Stimulated activated CD4-positive, alpha-beta T cell treated with anti-CD3 and anti-CD28 coated beads, TNF-alpha, amount 100 ng/mL, for 4 hours (primary cell): ENCODE measurements around the gene PELI3.
A peak's percentile ranks its signal among the peaks of the same experiment; 100 is the strongest.

Experiments
- DNase-seq, 3 experiments: peaks; one replicate each; pipeline ENCODE4 v3.0.0-alpha.2; 2020; ENCODE audit warnings: low read depth in 3 of 3

PELI3 gene

DNA sequence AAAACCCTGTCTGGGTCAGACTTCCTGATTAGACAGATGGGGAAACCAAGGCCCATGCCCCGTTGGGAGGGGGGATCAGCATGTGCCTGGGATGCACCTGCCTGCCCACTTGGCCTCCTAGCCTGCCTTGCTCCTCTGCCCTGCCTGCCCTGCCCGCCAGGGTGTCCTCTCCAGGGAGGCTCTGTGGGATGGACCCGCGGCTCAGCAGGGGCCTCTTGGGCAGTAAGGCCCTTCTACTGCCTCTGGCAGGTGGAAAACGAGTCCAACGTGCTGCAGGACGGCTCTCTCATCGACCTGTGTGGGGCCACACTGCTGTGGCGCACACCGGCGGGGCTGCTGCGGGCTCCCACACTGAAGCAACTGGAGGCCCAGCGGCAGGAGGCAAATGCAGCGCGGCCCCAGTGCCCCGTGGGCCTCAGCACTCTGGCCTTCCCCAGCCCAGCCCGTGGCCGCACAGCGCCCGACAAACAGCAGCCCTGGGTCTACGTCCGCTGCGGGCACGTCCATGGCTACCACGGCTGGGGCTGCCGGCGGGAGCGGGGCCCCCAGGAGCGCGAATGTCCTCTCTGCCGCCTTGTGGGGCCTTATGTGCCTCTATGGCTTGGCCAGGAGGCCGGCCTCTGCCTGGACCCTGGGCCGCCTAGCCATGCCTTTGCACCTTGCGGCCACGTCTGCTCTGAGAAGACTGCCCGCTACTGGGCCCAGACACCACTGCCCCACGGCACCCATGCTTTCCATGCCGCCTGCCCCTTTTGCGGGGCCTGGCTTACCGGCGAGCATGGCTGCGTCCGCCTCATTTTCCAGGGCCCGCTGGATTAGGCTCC is 8.9 kb downstream of the PELI3 start:
- DNase-seq: no peak

GRCh38 chr11:66476173-66476840 is 9.6 kb downstream of the PELI3 start:
- DNase-seq: no peak

- DNase-seq: no peak
These were observed 10.1 kb downstream of the PELI3 start for GRCh38 chr11:66476841-66477251.

- DNase-seq: no peak
These were observed 10.8 kb downstream of the PELI3 start for GRCh38 chr11:66477263-66478201.

DNA sequence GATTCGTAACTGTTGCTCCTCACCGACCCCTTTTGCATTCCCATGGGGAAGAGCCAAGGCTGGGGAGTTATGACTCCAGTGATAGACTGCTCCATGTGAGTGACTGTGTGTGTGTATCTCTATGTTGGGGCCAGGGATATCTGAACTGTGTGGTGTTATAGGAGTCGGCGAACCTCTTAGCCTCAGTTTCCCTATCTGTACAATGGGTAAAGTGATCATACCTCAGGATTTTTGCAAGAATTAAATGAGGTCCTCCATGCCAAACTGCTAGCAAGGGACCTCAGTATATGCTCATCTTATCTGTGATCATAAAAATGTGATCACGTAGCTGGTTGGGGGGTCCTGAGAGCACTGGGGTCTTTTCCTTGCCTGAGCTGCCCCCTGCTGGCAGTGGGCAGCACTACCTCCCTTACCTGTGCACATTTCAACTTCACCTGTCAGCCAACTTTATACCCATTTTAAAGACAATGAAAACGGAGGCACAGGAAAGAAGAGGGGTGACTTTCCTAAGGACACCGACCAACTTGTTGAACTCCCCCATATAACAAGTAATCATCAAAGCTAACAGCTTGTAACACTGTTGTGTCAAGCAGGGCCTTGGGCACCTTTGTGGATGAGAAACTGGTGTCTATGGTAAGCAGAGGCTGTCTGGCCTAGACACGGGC is 12.2 kb downstream of the PELI3 start:
- DNase-seq: no peak

- DNase-seq: no peak
These were observed 12.8 kb downstream of the PELI3 start for GRCh38 chr11:66479394-66480116.

- peak; percentile 86 to 90 (median 88) for DNase-seq
These were observed 13.6 kb downstream of the PELI3 start, which contains the start of gene DPP3 for GRCh38 chr11:66480117-66480938. Gene DPP3 (plus strand): TSS chr11:66480434. CDS start chr11:66482201, 1,767 bp downstream.

DNA sequence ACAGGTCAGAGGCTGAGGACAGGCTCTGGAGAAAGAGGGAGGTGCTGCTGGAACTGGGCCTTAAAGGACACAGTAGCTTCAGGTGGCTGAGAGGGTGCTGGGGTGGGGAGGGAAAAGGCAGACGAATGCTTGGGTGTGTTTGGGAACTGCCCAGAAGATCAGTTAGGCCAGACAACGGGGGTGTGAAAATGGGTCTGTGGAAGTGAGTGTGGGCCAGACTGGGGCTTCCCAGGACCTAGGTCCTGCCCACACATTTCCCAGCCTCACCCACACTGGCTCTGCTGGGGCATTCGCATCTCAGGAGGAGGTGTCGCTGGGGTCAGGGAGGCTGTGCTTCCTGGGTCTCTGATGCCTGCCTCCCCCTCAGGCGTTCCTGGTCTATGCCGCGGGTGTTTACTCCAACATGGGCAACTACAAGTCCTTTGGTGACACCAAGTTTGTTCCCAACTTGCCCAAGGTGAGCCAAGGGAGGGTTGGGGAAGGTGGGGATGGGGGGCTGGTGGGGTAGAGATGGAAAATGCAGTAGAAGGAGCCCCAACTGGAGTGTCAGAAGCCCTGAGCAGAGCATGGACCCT is 18.2 kb downstream of the PELI3 start:
- DNase-seq: no peak

DNA sequence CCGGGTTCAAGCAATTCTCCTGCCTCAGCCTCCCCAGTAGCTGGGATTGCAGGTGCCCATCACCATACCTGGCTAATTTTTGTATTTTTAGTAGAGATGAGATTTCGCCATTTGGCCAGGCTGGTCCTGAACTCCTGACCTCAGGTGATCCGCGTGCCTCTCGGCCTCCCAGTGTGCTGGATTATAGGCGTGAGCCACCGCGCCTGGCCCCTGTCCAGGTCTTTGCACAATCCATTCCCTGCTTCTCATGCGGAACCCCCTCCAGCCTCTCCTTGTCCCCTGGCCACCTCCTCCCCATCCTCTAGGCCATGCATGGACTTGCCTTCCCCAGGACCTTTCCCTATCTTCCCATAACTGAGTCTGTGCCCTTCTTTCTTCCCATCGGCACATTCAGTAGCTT is 22.3 kb downstream of the PELI3 start:
- DNase-seq: no peak

DNA sequence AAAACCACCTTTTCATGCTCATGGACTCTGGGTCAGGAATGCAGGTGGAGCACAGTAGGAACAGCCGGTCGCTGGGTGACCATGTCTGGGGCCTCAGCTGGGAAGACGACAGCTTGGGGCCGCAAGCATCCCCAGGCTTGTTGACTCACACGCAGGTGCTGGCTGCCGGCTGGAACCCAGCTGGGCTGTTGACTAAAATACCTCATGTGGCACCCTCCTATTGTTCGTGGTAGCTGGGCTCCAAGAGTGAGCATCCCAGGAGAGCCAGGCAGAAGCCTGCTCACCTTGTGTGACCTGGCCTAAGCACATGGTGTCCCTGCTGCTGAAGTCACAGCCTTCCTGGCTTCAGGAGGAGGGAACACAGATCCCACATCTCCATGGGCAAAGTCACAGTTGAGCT is 22.9 kb downstream of the PELI3 start:
- DNase-seq: no peak

DNA sequence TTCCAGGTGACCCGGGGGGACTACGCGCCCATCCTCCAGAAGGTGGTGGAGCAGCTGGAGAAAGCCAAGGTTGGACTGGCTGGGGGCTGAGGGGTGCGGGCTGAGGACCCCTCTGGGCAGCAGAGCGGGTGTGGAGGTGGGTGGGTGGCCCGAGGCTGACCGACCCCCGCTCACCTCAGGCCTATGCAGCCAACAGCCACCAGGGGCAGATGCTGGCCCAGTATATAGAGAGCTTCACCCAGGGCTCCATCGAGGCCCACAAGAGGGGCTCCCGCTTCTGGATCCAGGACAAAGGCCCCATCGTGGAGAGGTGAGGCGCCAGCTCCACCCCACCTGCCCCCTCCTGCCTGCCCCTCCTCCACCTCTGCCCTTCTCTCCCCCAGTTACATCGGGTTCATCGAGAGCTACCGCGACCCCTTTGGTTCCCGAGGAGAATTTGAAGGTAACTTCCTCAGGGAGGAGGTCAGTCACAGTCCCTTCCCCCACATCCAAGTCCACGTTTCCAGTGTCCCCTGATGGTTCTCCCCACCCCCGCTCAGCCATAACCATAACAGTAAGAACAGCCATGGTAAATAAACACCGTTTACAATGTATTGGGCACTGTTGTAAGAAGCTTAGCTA is 24.7 kb downstream of the PELI3 start:
- no peak for DNase-seq

GRCh38 chr11:66492161-66492865 is 25.6 kb downstream of the PELI3 start:
- DNase-seq: no peak

DNA sequence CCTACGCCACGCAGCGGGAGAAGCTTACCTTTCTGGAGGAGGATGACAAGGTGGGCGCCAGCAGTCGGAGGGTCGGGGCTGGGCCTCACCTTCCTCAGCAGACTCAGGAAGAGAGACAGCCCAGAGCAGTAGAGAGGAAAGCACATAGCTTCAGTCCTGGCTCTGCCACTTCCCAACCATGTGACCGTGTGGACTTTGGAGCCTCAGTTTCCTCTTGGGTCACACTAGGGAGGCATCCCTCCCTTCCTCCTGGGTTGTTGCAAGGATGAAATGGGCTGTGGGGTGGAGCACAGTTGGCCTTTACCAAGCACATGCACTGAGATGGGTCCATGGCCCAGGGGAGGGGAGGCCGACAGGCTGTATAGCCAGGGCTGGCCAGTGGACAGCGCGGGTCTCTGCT is 26.4 kb downstream of the PELI3 start:
- DNase-seq: no peak

GRCh38 chr11:66494458-66494857 is 27.8 kb downstream of the PELI3 start:
- no peak for DNase-seq

- DNase-seq: no peak
These were observed 28.2 kb downstream of the PELI3 start for GRCh38 chr11:66494935-66495334.

GRCh38 chr11:66495401-66495854 is 28.7 kb downstream of the PELI3 start:
- DNase-seq: no peak

GRCh38 chr11:66497206-66497605 is 30.5 kb downstream of the PELI3 start:
- DNase-seq: no peak

DNA sequence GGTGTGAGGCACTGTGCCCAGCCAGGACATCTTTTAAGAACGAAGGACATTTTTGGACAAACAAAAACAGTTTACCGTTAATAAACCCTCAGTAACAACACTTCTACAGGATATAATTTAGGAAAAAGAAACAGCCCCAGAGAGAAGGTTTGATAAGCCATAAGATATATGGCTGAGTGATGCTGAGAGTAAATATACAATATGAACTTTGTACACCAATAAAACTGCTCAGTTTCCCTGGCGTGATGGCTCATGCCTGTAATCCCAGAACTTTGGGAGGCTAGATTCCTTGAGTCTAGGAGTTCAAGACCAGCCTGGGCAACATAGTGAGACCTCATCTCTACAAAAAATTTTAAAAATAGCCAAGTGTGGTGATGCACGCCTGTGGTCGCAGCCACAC is 31.8 kb downstream of the PELI3 start:
- DNase-seq: no peak
